ENCODE results near the gene LPP.

- no peak for TF ChIP-seq ZNF431 (CRISPR knock-in tag; IDR thresholded peaks at IDR 0.05)
- no peak for TF ChIP-seq RCOR1 (IDR thresholded peaks at IDR 0.05; ENCODE audit: borderline replicate concordance in 1 of 2, low read depth in 2 of 2, low read length in 2 of 2)
- TF ChIP-seq EZH2 (IDR thresholded peaks at IDR 0.05; ENCODE audit: borderline replicate concordance, low read depth, low read length) = no peak
- TF ChIP-seq E2F8 (IDR thresholded peaks at IDR 0.05; ENCODE audit: low read depth, partially characterized antibody) = no peak
- no peak for TF ChIP-seq HDGF (IDR thresholded peaks at IDR 0.05)
- TF ChIP-seq SMAD1 (IDR thresholded peaks at IDR 0.05; ENCODE audit: low read depth, low read length, partially characterized antibody) = no peak
- TF ChIP-seq SAP30 (IDR thresholded peaks at IDR 0.05; ENCODE audit: borderline replicate concordance, insufficient read depth, low read depth, low read length, poor library complexity, severe bottlenecking) = no peak
- TF ChIP-seq ZNF766 (CRISPR knock-in tag; conservative IDR thresholded peaks at IDR 0.05) = no peak
- TF ChIP-seq GATAD2A (IDR thresholded peaks at IDR 0.05) = no peak
- TF ChIP-seq RFX5 (IDR thresholded peaks at IDR 0.05; ENCODE audit: low read depth, low read length) = no peak
These were observed 558.4 kb downstream of the LPP start for GRCh38 chr3:188712248-188712924.

Data from K562 (cell line).